Measurements from ENCODE around the gene COL4A1. TPM values are rescaled to one million over a fixed set of nuclear protein-coding genes. Genes with fewer than 3 reads are reported as not detected.

COL4A1 gene
- total RNA-seq, 1 donor from 2014 or later: 120 TPM

- no peak for TF ChIP-seq CTCF (IDR thresholded peaks at IDR 0.05; ENCODE audit: borderline replicate concordance)
- peaks cover 25% of the 10 kb centered on the region for H3K4me1 ChIP-seq
- H3K36me3 ChIP-seq: peaks cover 97% of the 10 kb centered on the region
- no peak for DNase-seq
- intact Hi-C loops (cut with micrococcal nuclease): no loop called here
- no peaks in the 10 kb centered on the region for H3K9me3 ChIP-seq (replicated peaks)
- H3K27ac ChIP-seq (replicated peaks): peak overlapping the region; percentile 56
- H3K4me3 ChIP-seq: no peak overlapping the region
- H3K27me3 ChIP-seq (ENCODE audit: low read depth): no peaks in the 10 kb centered on the region
Measured at GRCh38 chr13:110157718-110158117, 149.2 kb downstream of the COL4A1 start.

- H3K27me3 ChIP-seq (ENCODE audit: low read depth): no peaks in the 10 kb centered on the region
- H3K27ac ChIP-seq (replicated peaks): no peak overlapping the region
- intact Hi-C loops (cut with micrococcal nuclease): no loop called here
- TF ChIP-seq CTCF (IDR thresholded peaks at IDR 0.05; ENCODE audit: borderline replicate concordance): no peak
- H3K36me3 ChIP-seq: peaks cover 97% of the 10 kb centered on the region
- H3K9me3 ChIP-seq (replicated peaks): no peaks in the 10 kb centered on the region
- peaks cover 25% of the 10 kb centered on the region for H3K4me1 ChIP-seq
- no peak overlapping the region for H3K4me3 ChIP-seq
- no peak for DNase-seq
Measured at GRCh38 chr13:110156301-110157049, 150.5 kb downstream of the COL4A1 start.

GRCh38 chr13:110155072-110155471, 151.9 kb downstream of the COL4A1 start:
- Histone ChIP-seq H3K27ac (replicated peaks) (no peak overlapping the region), H3K9me3 (replicated peaks) (no peaks in the 10 kb centered on the region), H3K4me3 (no peak overlapping the region), H3K4me1 (peaks cover 25% of the 10 kb centered on the region), H3K27me3 (ENCODE audit: low read depth) (no peaks in the 10 kb centered on the region), H3K36me3 (peaks cover 99% of the 10 kb centered on the region)
- no peak for TF ChIP-seq CTCF (IDR thresholded peaks at IDR 0.05; ENCODE audit: borderline replicate concordance)
- intact Hi-C loops (cut with micrococcal nuclease): no loop called here
- no peak for DNase-seq

GRCh38 chr13:110154410-110154933, 152.5 kb downstream of the COL4A1 start:
- intact Hi-C loops (cut with micrococcal nuclease): no loop called here
- H3K4me3 ChIP-seq: no peak overlapping the region
- DNase-seq: no peak
- H3K9me3 ChIP-seq (replicated peaks): no peaks in the 10 kb centered on the region
- H3K27me3 ChIP-seq (ENCODE audit: low read depth): no peaks in the 10 kb centered on the region
- H3K36me3 ChIP-seq: peaks cover 100% of the 10 kb centered on the region
- no peak for TF ChIP-seq CTCF (IDR thresholded peaks at IDR 0.05; ENCODE audit: borderline replicate concordance)
- H3K4me1 ChIP-seq: peaks cover 21% of the 10 kb centered on the region
- no peak overlapping the region for H3K27ac ChIP-seq (replicated peaks)

GRCh38 chr13:110152351-110152750, 154.6 kb downstream of the COL4A1 start:
- Histone ChIP-seq H3K27me3 (ENCODE audit: low read depth) (no peaks in the 10 kb centered on the region), H3K36me3 (peaks cover 95% of the 10 kb centered on the region)

More at GRCh38 chr13:110152351-110152750, 154.6 kb downstream of the COL4A1 start:
- H3K4me1 ChIP-seq: no peaks in the 10 kb centered on the region
- H3K4me3 ChIP-seq: no peak overlapping the region
- TF ChIP-seq CTCF (IDR thresholded peaks at IDR 0.05; ENCODE audit: borderline replicate concordance): no peak
- intact Hi-C loops (cut with micrococcal nuclease): no loop called here
- DNase-seq: no peak
- no peak overlapping the region for H3K27ac ChIP-seq (replicated peaks)
- no peaks in the 10 kb centered on the region for H3K9me3 ChIP-seq (replicated peaks)

Data from left ventricle myocardium inferior (tissue), 1 donor.